Epidermal melanocyte (primary cell): ENCODE measurements around the gene AQP10.
"Not testable (repeated sequence)": the region's sequence is repeated elsewhere in the genome, so short reads cannot be mapped to it uniquely, and the experiment has no call there.

Experiments used
- DNase-seq: peaks from one replicate; pipeline ENCODE4 v3.0.0; 2011; ENCODE audit warnings: low spot score; ENCODE audit not compliant: insufficient read length

The AQP10 gene

DNA sequence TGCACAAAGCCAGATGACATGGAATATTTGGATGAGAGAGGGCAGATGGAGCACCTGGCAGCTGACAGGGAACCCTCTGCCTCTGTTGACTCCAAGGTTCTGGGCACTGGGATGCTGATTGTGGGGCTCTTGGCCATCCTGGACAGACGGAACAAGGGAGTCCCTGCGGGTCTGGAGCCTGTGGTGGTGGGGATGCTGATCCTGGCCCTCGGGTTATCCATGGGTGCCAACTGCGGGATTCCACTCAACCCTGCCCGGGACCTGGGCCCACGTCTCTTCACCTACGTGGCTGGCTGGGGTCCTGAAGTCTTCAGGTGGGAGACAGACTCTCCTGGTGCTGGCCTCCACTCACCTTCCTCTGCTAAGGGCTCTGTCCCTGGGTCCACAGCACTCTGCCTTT, 2.6 kb downstream of the AQP10 start:
- DNase-seq = no peak

DNA sequence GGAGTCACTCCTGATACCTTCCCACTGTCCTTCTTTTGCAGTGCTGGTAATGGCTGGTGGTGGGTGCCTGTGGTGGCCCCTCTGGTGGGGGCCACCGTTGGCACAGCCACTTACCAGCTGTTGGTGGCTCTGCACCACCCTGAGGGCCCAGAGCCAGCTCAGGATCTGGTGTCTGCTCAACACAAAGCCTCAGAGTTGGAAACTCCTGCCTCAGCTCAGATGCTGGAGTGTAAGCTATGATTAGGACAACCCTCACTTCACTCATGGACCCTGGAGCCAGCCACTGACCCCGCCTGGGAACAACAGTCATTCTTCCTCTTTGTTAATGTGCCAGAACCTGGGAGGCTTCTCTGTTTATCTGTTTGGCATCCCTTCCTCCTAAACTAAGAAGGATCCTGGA, 3.3 kb downstream of the AQP10 start:
- DNase-seq = no peak

DNA sequence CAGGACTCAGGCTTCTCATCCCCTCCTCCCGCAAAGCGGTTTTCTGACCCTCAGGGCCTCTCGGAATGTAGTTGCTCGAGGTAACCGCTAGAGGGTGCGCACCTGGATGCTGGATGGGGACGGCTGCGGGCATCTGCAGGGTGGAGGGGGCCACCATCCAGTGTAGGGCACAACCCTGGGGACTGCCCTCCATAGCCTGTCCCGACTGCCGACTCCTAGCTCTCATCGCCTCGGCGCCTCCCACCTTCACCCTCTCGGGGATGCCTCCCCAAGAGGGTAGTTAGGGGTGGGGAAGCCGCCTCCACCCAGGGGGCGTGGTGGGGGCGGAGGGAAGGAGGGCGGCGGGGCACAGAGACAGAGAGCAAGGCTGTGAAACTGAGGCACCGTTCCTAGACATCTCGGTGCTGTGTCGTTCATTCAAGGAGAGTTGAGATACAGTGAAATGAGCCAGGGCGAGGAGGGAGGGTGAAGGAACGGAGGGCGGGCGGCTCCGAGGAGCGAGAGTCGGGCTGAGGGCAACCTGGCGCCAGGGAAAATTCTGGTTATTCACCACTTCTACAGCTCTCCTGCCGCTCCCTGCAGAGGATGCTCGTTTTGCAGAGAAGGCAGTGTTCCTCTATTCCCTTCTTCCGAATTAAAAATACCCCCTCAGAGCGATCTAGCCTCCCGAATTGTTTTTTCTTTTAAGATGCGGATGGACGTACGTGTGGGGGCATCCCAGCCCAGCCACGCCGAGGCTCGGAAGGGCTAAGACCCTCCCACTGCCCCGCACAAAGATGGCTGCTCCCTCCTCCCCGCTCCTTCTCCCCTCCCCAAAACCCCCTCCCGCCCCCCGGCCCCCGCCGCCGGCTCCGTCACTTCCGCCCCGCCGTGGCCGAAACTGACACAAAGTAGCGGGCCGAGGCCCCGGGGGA, 4.0 kb downstream of the AQP10 start, which contains the start of gene ATP8B2:
ATP8B2 (plus strand) TSS at position 857 of the 914 bp plus-strand sequence. CDS start 2,617 bp downstream, outside the sequence.
- peak; percentile 79 for DNase-seq

DNA sequence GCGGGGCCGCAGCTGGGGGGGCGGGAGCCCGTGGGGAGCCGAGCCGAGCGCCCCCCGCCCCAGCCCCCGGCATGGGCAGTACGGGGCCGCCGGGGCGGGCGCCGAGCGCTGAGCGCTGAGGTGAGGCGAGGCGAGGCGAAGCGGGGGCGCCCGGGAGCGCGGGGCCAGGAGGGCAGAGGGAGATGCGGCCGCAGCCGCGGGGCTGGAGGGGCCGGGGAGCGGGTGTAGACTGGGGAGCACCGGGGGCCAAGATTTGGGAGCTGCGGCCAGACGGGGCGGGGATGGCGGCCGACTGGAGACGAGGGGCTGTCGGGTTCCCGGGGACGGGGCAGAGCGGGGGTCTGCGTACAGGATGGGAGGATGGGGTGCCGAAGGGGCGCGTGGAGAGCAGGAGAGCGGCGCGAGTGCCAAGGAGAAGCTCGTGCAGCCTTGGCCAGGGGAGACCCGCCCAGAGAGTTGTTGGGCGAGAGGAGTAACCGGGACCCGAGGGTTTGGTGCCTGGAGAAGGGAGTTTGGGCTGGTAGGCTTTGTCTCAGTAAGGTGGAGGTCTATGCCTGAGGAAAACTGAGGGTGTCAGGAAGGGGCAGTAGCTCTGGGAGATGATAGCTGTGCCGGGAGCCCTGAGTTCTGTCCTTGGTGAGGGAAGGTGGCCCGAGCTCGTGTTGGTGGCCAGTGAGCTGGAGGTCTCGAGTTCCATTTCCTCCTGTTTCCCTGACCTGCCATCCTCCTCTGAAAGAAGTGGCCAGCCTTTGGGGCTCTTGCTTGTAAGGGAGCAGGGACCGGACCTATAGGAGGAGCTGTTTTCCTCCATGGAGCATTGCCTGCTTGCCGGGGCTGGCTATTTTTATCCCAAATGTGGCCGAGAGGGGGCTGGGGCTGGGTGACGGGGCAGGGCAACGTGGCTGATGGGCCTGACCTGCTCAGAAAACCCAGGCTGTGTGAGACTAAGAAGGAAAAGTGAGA, 5.0 kb downstream of the AQP10 start:
- peak; percentile 88 for DNase-seq

DNA sequence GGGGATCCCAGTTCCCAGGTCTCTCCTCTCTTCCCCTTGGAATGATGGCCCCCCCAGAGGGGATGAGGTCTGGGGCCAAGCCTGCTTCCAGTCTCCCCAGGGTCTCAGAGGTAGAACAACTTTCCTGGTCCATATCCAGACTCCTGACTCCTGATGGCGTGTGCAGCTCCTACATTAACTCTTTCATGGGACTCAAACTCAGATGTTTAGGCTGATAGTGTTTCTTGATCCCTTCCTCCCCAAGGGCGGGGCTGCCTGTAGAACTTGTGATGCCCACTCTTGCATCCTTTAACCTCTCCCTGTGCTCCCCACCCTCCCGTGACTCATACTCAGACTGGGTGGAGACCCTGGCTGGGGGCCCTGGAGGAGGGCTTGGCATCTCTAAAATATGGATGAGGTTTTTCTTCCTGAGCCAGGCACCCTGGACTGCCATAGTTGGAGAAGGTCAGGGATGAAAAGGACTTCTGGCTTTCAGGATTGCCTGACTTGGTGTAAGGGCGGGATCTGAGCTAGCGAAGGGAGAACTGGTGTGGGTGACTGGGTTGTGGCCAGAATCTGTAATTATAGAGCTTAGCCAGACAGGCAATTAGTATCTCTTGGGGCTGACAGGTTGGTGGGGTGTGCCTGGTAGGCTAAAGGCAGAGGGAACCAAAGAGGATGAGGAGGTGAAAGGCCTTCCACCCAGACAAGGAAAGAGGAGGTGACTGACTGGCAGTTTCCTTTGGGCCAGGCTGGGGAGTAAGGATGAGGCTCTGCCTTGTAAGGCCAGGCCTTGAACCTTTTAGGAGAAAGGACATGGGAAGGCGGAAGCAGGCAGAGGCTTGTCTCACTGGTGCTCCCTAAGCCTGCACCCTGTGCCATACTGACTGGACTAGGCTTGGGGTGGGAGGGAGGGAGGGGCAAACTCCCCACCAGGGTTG, 5.9 kb downstream of the AQP10 start:
- DNase-seq = no peak

DNA sequence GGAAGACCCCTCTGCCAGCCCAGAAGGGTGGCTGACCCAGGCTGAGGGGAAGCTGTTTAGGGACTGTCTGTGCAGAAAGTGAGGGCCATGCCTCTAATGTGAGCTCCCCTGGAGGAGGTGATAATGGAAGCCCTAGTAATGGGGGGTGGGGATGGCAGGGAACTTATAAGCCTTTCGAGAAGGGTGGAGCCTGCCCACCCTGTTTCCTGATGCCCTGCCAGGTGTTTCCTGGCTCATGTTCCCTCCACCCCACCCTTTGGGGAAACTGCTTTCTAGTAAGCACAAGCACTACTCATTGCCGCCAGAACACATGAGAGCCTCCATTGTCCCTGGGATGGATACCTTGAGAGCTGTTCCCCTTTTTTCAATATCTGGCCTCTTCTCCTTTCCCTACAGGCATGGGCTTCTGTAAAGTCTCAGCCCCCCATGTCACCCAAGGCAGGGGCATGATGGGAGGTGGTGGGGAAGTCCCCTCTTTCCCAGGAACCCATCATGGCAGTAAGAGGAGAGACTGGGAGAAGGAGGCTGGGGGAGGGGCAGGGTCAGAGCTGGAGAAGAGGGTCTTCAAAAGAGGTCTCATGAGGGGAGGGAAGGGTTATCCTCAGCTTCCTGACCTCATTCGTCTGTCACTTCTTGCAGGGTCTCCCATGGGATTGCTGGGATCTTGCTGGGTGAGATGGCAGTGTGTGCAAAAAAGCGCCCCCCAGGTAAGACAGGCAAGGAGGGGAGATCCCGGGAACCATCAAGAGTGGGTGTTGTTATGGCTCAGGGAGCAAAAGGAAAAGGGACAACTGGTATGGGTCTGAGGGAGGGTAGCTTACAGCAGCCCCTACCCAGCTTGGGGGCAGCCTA, 6.8 kb downstream of the AQP10 start:
- DNase-seq = no peak

DNA sequence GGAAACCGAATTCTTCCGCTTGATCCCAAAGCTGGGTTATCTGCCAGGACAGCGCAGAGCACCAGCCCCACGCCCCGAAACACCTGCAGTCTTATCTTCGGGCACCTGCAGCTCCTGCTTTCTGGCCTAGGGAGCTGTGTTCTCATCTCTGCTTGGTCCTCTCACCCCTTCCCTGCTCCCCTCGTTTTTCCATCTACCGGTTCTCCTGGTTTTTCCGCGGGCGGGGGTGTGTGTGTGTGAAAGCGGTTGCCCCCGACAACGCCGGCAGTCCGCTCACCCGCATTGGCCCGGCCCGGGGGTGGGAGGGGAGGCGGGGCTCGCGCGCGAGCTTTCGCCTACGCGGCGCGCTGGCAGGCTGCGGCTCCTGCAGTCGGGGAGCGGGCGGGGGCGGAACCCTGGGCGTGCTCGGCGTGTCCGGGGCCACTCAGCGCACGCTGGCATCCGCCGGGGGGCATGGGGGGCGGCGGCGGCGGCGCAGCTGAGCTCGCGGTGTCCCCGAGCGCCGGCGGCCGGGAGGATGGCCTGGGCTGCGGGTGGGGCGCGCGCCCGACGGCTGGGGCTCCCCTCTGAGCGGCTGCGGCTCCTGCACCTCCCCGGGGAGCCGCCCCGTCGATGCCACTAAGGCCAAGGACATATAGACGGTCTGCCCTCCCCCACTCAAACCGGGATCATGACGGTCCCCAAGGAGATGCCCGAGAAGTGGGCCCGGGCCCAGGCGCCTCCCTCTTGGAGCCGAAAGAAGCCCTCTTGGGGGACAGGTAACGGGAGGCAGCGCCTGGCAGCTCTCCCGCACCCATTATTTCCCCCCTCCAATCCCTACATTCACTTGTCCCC, 7.6 kb downstream of the AQP10 start:
- DNase-seq = peak; percentile 60

DNA sequence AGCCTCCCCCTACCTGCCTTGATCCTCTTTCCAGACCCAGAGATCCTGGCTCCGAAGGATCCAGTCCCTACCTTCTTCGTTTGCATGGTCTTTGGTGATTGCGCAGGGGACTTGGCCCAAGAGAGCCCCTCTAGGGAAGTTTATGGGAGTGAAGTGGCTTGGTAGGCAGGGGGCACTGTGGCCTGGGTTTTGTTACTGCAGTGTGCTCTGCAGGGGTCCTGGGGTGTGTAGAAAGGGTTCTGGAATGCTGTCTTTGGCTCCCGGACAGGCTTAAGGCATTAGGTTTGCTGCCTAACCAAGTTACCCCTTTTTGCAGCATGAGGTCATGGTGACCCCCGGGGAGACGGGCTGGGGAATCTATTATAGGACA, 8.2 kb downstream of the AQP10 start:
- DNase-seq = no peak

DNA sequence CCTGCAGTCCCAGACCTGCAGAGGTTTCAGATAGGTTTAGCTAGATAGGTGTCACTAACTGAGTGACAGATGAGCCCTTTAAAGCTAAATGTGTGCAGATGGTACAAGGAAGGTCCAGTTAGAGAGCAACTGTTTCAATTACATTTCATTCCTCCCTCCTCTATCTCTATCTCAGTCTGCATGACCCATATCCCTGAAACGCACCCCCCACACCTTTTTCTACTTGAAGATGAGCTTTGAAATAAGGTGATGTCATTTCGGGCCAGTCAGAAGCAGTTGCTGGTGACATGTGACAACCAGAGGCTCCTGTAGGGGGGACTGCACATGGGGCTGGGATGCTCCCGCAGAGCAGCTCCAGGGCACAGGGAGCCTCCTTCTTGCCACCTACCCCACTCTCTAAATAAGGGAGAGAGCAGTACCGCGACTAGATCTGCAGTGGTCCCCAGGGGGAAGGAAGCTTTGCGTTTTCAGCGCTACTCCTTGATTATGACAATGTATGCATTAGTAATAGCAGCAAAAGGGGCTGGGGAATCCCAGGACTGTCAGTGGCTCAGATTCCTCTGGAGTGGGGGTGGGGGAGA, 8.7 kb downstream of the AQP10 start:
- DNase-seq = no peak

DNA sequence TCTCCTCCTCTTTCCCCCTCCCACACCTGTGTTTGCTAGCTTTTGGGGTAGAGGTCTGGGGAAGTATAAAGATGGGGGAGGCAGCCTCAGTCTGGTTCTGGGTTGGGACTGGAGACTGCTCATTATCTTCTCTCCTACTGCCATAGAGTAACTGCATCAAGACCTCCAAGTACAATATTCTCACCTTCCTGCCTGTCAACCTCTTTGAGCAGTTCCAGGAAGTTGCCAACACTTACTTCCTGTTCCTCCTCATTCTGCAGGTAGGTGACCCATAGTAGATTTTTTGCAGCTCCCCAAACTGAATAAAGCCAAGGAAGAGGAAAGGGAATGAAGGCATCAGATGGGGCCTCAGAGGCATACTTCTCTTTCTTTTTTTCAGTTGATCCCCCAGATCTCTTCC, 9.8 kb downstream of the AQP10 start:
- no peak for DNase-seq

DNA sequence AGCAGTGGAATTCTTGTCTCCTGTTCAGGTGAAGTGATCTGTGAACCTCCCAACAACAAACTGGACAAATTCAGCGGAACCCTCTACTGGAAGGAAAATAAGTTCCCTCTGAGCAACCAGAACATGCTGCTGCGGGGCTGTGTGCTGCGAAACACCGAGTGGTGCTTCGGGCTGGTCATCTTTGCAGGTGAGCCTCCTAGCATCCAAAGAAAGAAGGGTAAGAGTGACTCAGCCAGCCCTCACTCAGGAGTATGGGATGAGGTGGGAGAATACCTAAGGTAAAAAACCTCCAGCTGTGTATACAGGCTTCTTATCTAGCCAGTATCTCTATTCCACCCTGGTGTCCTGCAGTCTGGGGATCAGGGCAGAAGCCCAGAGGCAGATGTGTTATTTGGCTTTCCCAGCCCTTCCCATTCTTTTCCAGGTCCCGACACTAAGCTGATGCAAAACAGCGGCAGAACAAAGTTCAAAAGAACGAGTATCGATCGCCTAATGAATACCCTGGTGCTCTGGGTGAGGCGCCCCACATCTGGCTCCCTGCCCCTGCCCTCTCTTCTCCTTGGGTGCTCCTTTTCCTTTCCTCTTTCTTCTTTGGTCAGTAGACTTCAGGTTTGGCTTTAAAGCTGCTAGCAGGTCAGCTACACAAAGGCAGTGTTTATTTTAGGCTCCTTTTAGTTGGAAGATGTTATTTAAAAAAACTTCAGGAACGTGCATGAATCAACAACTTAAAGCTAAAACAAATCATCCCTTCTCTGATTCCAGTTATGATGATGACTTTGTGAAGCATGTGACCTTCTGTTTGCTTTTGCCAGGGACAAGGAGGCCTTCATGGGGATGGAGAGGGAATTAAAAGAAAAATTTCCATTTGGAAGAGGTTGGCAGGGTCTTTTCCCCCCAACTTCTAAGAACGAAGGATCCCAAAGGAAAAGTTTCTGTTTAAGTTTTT, 13.5 kb downstream of the AQP10 start:
- DNase-seq = peak; percentile 46

DNA sequence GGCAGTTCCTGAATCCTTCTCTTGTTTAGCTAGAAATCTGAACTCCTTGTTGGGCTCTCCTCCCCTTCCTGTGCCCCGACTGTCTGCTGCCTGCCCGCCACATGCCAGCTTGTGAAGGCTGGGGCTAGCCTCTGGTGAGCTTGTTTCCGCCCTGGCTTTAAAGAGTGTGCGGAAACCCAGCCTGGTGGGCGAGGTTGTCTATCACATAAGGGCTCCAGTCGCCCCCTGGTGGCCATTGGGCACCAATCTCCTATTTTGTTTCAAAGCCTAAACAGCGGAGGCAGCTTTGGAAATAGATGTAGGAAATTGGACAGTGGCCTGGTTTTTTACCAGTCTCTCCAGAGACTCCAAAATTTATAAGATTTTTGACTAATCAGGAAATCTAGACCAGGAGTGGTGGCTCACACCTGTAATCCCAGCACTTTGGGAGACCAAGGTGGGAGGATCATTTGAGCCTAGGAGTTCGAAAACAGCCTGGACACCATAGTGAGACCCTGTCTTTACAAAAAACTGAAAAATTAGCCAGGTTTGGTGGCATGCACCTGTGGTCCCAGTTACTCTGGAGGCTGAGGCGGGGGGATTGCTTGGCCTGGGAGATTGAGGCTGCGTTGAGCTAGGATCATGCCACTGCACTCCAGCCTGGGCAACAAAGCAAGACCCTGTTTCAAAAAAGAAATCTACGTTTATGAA, 14.3 kb downstream of the AQP10 start:
- DNase-seq = peak; percentile 97

DNA sequence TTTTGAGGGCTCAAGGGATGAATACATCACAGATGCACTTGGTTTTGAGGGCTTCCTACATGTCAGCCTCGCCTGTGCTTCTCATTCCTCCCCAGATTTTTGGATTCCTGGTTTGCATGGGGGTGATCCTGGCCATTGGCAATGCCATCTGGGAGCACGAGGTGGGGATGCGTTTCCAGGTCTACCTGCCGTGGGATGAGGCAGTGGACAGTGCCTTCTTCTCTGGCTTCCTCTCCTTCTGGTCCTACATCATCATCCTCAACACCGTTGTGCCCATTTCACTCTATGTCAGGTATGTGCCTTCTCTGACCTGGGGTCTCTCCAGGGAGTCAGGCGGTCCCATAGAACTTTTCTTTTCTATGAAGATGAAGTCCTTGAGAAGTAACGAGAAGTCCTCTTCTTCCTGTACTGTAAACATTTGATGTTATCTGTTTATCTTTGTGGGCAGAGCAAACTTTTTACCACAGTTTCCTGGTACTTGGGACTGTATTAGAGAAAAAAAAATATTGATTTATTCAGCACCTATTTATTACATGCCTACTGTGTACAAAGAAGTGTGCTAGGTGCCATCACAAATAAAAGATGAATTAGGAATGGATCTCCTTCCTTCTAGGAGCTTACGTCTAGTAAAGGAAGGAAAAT, 16.5 kb downstream of the AQP10 start:
- no peak for DNase-seq

DNA sequence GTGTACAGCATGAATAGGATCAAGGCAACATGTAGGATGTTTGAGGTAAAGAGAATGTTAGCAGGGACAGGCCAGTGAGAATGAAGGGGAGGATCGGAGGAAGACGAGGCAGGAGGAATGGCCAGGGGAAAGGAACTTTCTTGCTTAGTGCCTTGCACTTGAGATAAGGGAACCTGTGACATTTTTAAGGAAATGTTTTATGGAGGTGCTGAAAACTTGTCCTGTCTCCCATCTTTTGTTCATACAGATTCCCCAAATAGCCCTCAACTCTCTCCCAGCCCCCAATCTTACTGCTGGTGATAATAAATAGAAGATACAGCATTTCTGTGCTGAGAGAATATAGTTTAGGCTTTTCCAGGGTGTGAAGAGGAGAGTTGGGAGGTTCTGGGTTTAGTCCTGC, 18.0 kb downstream of the AQP10 start:
- no peak for DNase-seq

DNA sequence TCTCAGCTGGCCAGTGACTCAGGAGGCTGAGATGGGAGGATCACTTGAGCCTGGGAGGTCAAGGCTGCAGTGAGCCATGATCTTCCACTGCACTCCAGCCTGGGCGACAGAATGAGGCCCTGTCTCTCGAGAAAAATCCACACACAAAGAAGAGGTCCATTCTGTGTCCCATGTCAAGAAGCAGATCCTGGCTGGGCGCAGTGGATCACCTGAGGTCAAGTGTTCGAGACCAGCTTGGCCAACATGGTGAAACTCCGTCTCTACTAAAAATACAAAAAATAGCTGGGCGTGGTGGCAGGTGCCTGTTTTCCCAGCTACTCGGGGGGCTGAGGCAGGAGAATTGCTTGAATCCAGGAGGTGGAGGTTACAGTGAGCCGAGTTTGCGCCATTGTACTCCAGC, 20.5 kb downstream of the AQP10 start:
- DNase-seq = not testable (repeated sequence)

DNA sequence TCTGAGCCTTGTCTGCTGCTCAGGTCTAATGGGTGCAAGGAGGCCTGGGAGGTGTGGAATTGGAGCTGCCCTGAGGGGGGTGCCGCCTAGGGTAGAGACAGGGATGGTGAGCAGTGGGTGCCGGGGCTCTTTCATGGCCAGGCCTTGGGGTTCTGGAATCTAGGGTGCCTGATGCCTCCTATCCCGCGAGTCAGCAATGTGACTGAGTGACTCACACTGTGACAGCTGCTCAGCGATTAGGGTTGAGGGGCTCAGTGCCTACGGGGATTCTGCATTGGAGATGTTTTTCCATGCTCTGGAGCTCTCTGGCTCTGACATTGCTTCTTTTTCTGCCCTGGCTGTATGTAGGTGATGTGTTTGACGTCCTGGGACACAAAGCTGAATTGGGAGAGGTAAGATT, 21.2 kb downstream of the AQP10 start:
- DNase-seq = no peak
